PC-3 (cell line): ENCODE results near the gene SLC12A5. TPM values are rescaled to one million over a fixed set of nuclear protein-coding genes. Genes with fewer than 3 reads are reported as not detected.
A peak's percentile ranks its signal among the peaks of the same experiment; 100 is the strongest.

ENCODE experiments used
- ATAC-seq: fragments of 200-7000 bp; cut with Tn5 transposase; 2 replicates; pipeline ENCODE4 v1.9.1; 2020; ENCODE audit warnings: mild to moderate bottlenecking, moderate library complexity
- BruUV-seq: library from RNA; stranded (reverse); fragments of 400-500 nt; replicated peaks from 2 replicates; lab custom pipeline; 2021; lab: Mats Ljungman, UMichigan
- CTCF ChIA-PET: fragments of 300-600 bp; sonication (Branson Sonifier 250); formaldehyde crosslinking; loops from one replicate; lab custom pipeline; 2022; ENCODE audit warnings: antibody characterized with exemption; lab: Charles Lee
- POLR2A ChIA-PET: fragments of 300-600 bp; sonication (Branson Sonifier 250); formaldehyde crosslinking; loops from one replicate; lab custom pipeline; 2022; ENCODE audit warnings: antibody characterized with exemption; ENCODE audit not compliant: unreplicated experiment; lab: Charles Lee
- DNase-seq: peaks from one replicate; pipeline ENCODE4 v3.0.0-alpha.2; 2015
- H2AFZ ChIP-seq: fragments of 300-600 bp; sonication (generic); 2 replicates; pipeline ENCODE4 v1.6.0; 2016; ENCODE audit warnings: antibody characterized with exemption, low read length
- H3F3A ChIP-seq: fragments of 300-600 bp; sonication (generic); one replicate; pipeline ENCODE4 v1.6.0; 2017; ENCODE audit warnings: antibody characterized with exemption, low read length, control low read depth, mild to moderate bottlenecking; ENCODE audit not compliant: unreplicated experiment
- H3K27ac ChIP-seq: fragments of 300-600 bp; sonication (generic); 2 replicates; pipeline ENCODE4 v1.5.1; 2016; ENCODE audit warnings: mild to moderate bottlenecking, low read length
- H3K27me3 ChIP-seq: fragments of 300-600 bp; sonication (generic); 2 replicates; pipeline ENCODE4 v1.6.1; 2016; ENCODE audit warnings: low read length, mixed read lengths
- H3K36me3 ChIP-seq: fragments of 300-600 bp; sonication (generic); 2 replicates; pipeline ENCODE4 v1.6.1; 2016; ENCODE audit warnings: low read depth, mixed run types, low read length, mixed read lengths
- H3K4me1 ChIP-seq: fragments of 300-600 bp; sonication (generic); 2 replicates; pipeline ENCODE4 v1.5.1; 2016; ENCODE audit warnings: low read length; ENCODE audit not compliant: insufficient read depth
- H3K4me2 ChIP-seq: fragments of 300-600 bp; sonication (generic); 2 replicates; pipeline ENCODE4 v1.6.0; 2016; ENCODE audit warnings: low read length
- H3K4me3 ChIP-seq: fragments of 300-600 bp; sonication (generic); 2 replicates; pipeline ENCODE4 v1.5.1; 2016; ENCODE audit warnings: mild to moderate bottlenecking, low read length, mixed read lengths
- H3K79me2 ChIP-seq: fragments of 300-600 bp; sonication (generic); 2 replicates; pipeline ENCODE4 v1.6.1; 2017; ENCODE audit warnings: low read length, mixed read lengths
- H3K9ac ChIP-seq: fragments of 300-600 bp; sonication (generic); 2 replicates; pipeline ENCODE4 v1.6.0; 2016; ENCODE audit warnings: mild to moderate bottlenecking, low read length
- H3K9me2 ChIP-seq: fragments of 300-600 bp; sonication (generic); replicated peaks from 2 replicates; pipeline ENCODE4 v1.6.1; 2016; ENCODE audit warnings: mixed run types, low read length, mixed read lengths
- H3K9me3 ChIP-seq: fragments of 300-600 bp; sonication (generic); 2 replicates; pipeline ENCODE4 v1.6.1; 2016; ENCODE audit warnings: low read length, mixed read lengths
- H4K20me1 ChIP-seq: fragments of 300-600 bp; sonication (generic); 2 replicates; pipeline ENCODE4 v1.6.1; 2016; ENCODE audit warnings: low read length, mixed read lengths
- EZH2 ChIP-seq: fragments of 300-600 bp; sonication (generic); IDR thresholded peaks from one replicate; pipeline ENCODE4 v1.6.1; 2017; ENCODE audit warnings: antibody characterized with exemption, mild to moderate bottlenecking, low read length; ENCODE audit not compliant: unreplicated experiment
- EZH2phosphoT487 ChIP-seq: fragments of 300-600 bp; sonication (generic); IDR thresholded peaks from 2 replicates; pipeline ENCODE4 v1.6.1; 2018; ENCODE audit warnings: mild to moderate bottlenecking, antibody characterized with exemption, low read length, borderline replicate concordance
- intact Hi-C: fragments of 100-400 bp; cut with micrococcal nuclease; formaldehyde crosslinking; loops from 2 replicates; pipeline ENCODE4 v1.9.0; 2023
- total RNA-seq: library from RNA; depleted of rRNA; stranded (reverse); fragments of >200 nt; gene quantifications from 2 replicates; pipeline ENCODE4 v1.2.3, GENCODE V29; 2014
- TF ChIP-seq, protein P1 (sequence below): fragments of 300-600 bp; sonication (generic); conservative IDR thresholded peaks from 2 replicates; pipeline ENCODE4 v1.5.1; 2017; ENCODE audit warnings: antibody characterized with exemption, low read depth, mild to moderate bottlenecking, low read length

Gene SLC12A5
- total RNA-seq, 1 experiment from 2014 or later: 2.4 TPM

DNA sequence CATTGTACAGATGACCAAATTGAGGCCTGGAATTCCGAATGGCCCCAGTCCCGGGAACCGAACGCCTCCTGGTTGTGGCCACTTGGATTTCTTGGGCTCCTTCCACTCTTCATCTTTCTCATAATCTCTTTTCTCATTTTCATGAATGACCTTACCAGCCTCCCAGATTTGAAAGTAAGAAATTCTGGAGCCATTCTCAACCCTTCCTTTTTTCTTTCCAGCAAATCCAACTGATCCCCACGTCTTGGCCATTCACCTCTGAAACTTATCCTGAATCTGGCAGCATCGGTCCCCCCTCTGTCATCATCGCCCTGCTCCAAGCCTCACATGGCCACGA is 5.9 kb upstream of the SLC12A5 start:
- Histone ChIP-seq H3K36me3 (no peaks in the 10 kb centered on the region), H3K4me1 (peaks cover 8% of the 10 kb centered on the region; the same call in 1 of the 2 replicates), H4K20me1 (no peaks in the 10 kb centered on the region), H3F3A (no peaks in the 10 kb centered on the region), H3K4me3 (no peak overlapping the region), H3K79me2 (no peaks in the 10 kb centered on the region), H3K27ac (no peak overlapping the region), H3K9ac (no peak overlapping the region), H3K9me2 (no peaks in the 10 kb centered on the region), H3K27me3 (no peaks in the 10 kb centered on the region), H3K9me3 (no peaks in the 10 kb centered on the region), H3K4me2 (peak overlapping the region; percentile 90; the same call in 1 of the 2 replicates), H2AFZ (no peak overlapping the region)
- DNase-seq (no peak), ATAC-seq (no peak)
- ChIA-PET POLR2A (no interaction called here), CTCF (interaction anchor here (0.6 to 1.5 kb wide), 10 partner anchors 15 to 792 kb away, joined by 3 to 13 read pairs (median 6); no protein-coding TSS in a partner anchor)
- no TSS peak for BruUV-seq
- TF ChIP-seq EZH2phosphoT487: no peak
- TF ChIP-seq, protein P1, sequence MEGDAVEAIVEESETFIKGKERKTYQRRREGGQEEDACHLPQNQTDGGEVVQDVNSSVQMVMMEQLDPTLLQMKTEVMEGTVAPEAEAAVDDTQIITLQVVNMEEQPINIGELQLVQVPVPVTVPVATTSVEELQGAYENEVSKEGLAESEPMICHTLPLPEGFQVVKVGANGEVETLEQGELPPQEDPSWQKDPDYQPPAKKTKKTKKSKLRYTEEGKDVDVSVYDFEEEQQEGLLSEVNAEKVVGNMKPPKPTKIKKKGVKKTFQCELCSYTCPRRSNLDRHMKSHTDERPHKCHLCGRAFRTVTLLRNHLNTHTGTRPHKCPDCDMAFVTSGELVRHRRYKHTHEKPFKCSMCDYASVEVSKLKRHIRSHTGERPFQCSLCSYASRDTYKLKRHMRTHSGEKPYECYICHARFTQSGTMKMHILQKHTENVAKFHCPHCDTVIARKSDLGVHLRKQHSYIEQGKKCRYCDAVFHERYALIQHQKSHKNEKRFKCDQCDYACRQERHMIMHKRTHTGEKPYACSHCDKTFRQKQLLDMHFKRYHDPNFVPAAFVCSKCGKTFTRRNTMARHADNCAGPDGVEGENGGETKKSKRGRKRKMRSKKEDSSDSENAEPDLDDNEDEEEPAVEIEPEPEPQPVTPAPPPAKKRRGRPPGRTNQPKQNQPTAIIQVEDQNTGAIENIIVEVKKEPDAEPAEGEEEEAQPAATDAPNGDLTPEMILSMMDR: no peak
- intact Hi-C loops: loop anchor here (1.0 to 10.0 kb wide), 3 partner anchors 64 to 412 kb away; no protein-coding TSS in a partner anchor

DNA sequence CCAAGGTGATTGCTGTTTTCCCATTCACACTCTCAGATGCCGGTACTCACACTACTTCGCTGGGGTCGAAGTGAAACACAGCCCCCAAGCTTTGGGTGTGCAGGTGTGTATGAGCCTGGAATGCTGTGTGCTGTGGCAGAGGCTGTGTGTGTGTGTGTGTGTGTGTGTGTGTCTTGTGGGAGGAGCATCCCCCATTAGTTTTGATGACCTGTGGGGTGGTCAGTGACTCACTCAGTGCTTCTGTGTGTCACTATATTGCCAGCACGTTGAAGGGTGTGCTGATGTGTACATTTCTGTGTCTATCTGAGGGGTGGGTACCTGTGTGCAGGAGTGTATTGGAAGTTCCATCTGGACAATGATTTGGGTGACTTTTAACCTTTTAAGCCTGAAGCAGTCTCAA is 5.0 kb upstream of the SLC12A5 start:
- Histone ChIP-seq H3K36me3 (no peaks in the 10 kb centered on the region), H3K9me3 (no peaks in the 10 kb centered on the region), H3K4me2 (no peak overlapping the region), H3K79me2 (no peaks in the 10 kb centered on the region), H3K27ac (no peak overlapping the region), H3K4me3 (no peak overlapping the region), H3F3A (no peaks in the 10 kb centered on the region), H3K9me2 (no peaks in the 10 kb centered on the region), H4K20me1 (no peaks in the 10 kb centered on the region), H2AFZ (no peak overlapping the region), H3K4me1 (peaks cover 8% of the 10 kb centered on the region; the same call in 1 of the 2 replicates), H3K27me3 (0 out of 2 replicates have a peak, but pooled peaks cover 2% of the 10 kb centered on the region), H3K9ac (no peak overlapping the region)
- ChIA-PET POLR2A (no interaction called here), CTCF (no interaction called here)
- intact Hi-C loops: loop anchor here (1.0 to 10.0 kb wide), 3 partner anchors 63 to 411 kb away; no protein-coding TSS in a partner anchor
- BruUV-seq: no TSS peak
- peak; percentile 54 for DNase-seq
- TF ChIP-seq EZH2phosphoT487: no peak
- TF ChIP-seq, protein P1: no peak
- TF ChIP-seq EZH2: no peak
- ATAC-seq: no peak

DNA sequence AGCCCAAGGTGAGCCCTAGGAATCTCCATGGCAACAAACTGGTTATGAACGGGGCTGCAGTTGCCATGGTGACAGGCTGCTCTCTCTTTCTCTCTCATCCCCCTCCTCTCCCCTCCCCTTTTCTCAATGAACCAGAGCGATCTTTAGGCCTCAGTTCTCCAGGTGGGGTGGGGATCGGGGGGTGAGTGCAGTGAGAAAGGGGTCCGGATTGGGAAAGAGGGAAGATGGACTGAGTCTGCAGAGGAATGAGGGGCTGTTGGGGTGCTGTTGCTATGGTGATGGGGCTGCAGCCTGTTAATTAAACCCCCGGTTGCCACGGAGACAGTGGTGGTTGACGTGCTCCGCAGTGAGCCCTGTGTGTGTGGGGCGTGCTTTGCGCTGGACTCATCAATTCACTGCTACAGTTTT is 3.6 kb upstream of the SLC12A5 start:
- no peak for TF ChIP-seq EZH2
- TF ChIP-seq, protein P1: no peak
- peaks cover 8% of the 10 kb centered on the region; the same call in 1 of the 2 replicates for H3K4me1 ChIP-seq
- ChIA-PET CTCF (no interaction called here), POLR2A (no interaction called here)
- H3K9me3 ChIP-seq: no peaks in the 10 kb centered on the region
- H3K4me2 ChIP-seq: no peak overlapping the region
- no peaks in the 10 kb centered on the region for H3K79me2 ChIP-seq
- 0 out of 2 replicates have a peak, but pooled peaks cover 2% of the 10 kb centered on the region for H3K27me3 ChIP-seq
- H2AFZ ChIP-seq: no peak overlapping the region
- no peaks in the 10 kb centered on the region for H3K9me2 ChIP-seq
- no peaks in the 10 kb centered on the region for H3F3A ChIP-seq
- H4K20me1 ChIP-seq: no peaks in the 10 kb centered on the region
- H3K36me3 ChIP-seq: no peaks in the 10 kb centered on the region
- DNase-seq (no peak), ATAC-seq (no peak)
- no peak overlapping the region for H3K9ac ChIP-seq
- BruUV-seq: no TSS peak
- H3K27ac ChIP-seq: no peak overlapping the region
- no peak overlapping the region for H3K4me3 ChIP-seq
- intact Hi-C loops: loop anchor here (10.0 kb wide), 2 partner anchors 149 to 409 kb away; no protein-coding TSS in a partner anchor
